Measurements from ENCODE around the gene ROBO4. TPM values are rescaled to one million over a fixed set of nuclear protein-coding genes. Genes with fewer than 3 reads are reported as not detected.
A peak's percentile ranks its signal among the peaks of the same experiment; 100 is the strongest.

ROBO4 gene
- total RNA-seq, 1 donor from 2014 or later = 6.3 TPM

DNA sequence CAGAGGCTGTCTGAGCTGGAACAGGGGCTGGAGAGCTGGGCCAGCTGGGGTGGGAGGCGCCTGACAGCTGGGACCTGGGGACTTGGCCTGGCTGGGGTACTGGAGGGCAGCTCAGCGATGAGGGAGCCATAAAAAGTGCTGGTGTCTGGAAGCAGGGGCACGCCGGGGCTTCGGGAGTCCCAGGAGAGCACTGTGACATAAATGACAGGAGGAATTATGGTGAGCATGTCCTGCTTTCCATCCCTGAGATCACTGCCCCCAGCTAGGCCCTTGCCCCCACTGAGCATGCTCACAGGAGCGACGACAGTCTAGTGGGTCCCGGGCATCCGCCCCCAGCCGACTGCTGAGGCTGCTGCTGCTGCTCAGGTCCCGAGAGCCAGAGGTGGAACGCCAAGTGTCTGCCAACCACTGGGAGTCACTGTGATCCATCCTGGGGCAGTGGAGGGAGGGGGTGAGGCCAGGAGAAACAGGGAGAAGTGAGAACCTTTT is 6.2 kb downstream of the ROBO4 start:
- Histone ChIP-seq H3K4me3 (ENCODE audit: low read depth, low read length) (no peak overlapping the region), H3K36me3 (ENCODE audit: control insufficient read depth, insufficient read depth, low read length) (no peaks in the 10 kb centered on the region), H3K27me3 (ENCODE audit: control insufficient read depth, insufficient read depth, low read length) (no peaks in the 10 kb centered on the region)
- TF ChIP-seq, protein P1, sequence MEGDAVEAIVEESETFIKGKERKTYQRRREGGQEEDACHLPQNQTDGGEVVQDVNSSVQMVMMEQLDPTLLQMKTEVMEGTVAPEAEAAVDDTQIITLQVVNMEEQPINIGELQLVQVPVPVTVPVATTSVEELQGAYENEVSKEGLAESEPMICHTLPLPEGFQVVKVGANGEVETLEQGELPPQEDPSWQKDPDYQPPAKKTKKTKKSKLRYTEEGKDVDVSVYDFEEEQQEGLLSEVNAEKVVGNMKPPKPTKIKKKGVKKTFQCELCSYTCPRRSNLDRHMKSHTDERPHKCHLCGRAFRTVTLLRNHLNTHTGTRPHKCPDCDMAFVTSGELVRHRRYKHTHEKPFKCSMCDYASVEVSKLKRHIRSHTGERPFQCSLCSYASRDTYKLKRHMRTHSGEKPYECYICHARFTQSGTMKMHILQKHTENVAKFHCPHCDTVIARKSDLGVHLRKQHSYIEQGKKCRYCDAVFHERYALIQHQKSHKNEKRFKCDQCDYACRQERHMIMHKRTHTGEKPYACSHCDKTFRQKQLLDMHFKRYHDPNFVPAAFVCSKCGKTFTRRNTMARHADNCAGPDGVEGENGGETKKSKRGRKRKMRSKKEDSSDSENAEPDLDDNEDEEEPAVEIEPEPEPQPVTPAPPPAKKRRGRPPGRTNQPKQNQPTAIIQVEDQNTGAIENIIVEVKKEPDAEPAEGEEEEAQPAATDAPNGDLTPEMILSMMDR (IDR thresholded peaks at IDR 0.05; ENCODE audit: insufficient read depth, low read length, poor library complexity, severe bottlenecking) = peak; percentile 2
- DNase-seq (ENCODE audit: low read depth) = no peak

DNA sequence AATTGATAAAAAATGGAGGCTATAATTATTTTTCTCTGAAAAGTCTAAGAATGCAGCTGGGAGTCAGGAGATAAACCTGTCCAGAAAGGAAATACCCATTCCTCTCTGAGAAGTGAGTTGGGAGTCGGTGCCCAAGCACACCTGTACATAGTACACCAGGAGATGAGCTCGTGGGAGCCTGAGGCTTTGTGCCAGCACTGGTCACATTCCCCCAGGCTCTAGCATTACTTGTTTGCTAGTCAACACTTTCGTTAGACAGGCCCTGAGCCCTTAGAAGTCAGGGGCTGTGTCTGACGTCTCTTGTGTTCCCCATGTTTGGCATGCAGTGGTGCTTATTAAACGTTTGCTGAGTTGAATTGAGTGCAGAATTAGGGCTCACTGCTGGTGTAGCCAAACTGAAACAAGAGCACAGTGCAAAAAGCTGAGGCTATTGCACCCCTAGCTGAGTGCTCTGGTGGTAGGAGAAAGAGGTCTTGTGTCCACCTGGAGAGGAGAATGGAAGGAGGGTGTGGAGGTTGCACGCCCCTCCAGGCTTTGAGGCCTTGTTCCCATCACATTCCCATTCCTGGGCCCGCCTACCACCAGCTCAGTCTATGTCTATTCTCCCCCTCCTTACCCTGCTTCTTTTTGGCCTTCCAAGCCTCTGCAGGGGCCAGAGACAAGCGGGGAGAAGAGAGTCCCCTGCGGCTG is 6.8 kb downstream of the ROBO4 start:
- DNase-seq (ENCODE audit: low read depth) = no peak
- H3K27me3 ChIP-seq (ENCODE audit: control insufficient read depth, insufficient read depth, low read length) = no peaks in the 10 kb centered on the region
- TF ChIP-seq, protein P1 (IDR thresholded peaks at IDR 0.05; ENCODE audit: insufficient read depth, low read length, poor library complexity, severe bottlenecking) = no peak
- no peak overlapping the region for H3K4me3 ChIP-seq (ENCODE audit: low read depth, low read length)
- H3K36me3 ChIP-seq (ENCODE audit: control insufficient read depth, insufficient read depth, low read length) = no peaks in the 10 kb centered on the region

DNA sequence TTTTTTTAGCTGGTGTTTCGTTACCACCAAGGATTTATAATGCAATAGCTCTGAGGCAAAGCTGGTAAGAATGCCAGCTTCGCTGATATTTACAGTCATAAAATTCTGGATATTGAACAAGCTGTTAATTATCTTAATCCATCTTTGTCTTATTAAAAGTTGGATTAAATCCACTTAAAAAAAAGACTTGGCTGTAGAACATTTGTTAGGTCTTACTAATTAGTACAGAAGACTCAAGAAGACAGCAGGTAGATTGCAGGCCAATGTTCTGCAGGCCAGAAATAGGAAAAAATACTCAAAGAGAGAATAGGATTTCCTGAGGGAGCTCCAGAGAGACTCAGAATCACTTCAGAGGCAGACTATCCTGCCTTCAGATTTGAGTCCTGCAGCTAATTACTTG is 7.5 kb downstream of the ROBO4 start:
- H3K27me3 ChIP-seq (ENCODE audit: control insufficient read depth, insufficient read depth, low read length) = no peaks in the 10 kb centered on the region
- TF ChIP-seq, protein P1 (IDR thresholded peaks at IDR 0.05; ENCODE audit: insufficient read depth, low read length, poor library complexity, severe bottlenecking) = no peak
- no peak overlapping the region for H3K4me3 ChIP-seq (ENCODE audit: low read depth, low read length)
- no peak for DNase-seq (ENCODE audit: low read depth)
- H3K36me3 ChIP-seq (ENCODE audit: control insufficient read depth, insufficient read depth, low read length) = no peaks in the 10 kb centered on the region

DNA sequence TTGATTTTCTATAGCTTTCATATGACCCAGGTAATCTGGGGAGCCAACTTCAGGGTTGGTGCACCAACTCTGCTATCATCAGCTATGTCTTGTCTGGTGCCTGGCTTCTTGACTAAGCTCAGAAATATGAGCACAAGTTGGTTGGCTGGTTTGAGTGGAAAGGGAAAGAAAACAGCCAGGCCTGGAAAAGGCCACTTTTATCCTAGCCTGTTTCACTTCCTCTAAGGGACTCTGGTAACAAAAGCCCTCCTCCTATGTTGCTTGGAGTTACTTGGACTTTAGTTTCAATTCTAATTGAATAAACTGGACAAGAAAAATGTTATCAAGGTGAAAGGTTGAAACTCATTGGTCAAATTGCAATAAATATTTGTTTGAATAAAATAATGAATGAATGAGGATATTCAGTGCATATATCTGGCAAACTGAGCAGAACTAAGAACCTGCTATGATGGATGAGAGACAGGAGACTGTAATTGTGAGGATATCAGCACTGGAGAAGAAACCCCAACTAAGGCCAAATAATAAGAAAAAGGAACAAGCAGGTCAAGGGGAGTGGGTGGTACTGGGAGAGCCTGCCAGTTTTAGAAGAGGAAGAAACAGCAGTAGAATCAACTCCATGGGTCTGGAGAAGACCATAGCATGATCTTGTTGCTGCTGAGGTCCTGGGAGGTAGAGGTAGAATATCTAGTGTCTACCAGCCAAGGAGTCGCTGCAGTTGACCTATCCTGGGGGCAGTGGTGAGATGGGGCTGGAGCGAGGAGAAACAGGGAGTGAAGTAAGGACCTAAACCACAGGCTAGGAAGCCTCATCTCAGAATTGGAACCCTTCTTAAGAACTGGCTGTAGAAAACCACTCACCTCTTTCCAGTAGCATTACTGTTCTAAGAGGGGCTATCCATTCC is 8.2 kb downstream of the ROBO4 start:
- no peaks in the 10 kb centered on the region for H3K36me3 ChIP-seq (ENCODE audit: control insufficient read depth, insufficient read depth, low read length)
- TF ChIP-seq, protein P1 (IDR thresholded peaks at IDR 0.05; ENCODE audit: insufficient read depth, low read length, poor library complexity, severe bottlenecking) = no peak

DNA sequence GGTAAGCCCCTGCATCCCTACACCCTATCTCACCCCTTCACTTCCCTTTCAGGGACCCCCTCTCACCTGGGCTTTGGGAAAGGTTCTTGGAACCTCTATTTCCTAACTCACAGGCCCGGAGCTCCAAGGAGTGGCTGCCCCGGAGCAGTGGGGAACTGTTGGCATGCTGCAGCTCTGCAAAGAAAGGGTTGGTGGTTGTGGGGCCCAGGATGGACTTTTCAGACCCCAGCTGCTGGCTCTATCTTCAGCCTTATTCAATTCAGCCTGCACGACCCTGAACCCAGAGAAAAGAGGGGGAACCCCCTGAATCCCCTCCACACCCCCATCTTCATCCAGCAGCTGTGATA is 10.0 kb downstream of the ROBO4 start:
- no peaks in the 10 kb centered on the region for H3K36me3 ChIP-seq (ENCODE audit: control insufficient read depth, insufficient read depth, low read length)
- no peaks in the 10 kb centered on the region for H3K27me3 ChIP-seq (ENCODE audit: control insufficient read depth, insufficient read depth, low read length)
- no peak overlapping the region for H3K4me3 ChIP-seq (ENCODE audit: low read depth, low read length)
- no peak for DNase-seq (ENCODE audit: low read depth)
- TF ChIP-seq, protein P1 (IDR thresholded peaks at IDR 0.05; ENCODE audit: insufficient read depth, low read length, poor library complexity, severe bottlenecking) = no peak

More for the DNA sequence above, 8.2 kb downstream of the ROBO4 start:
- no peak for DNase-seq (ENCODE audit: low read depth)
- Histone ChIP-seq H3K27me3 (ENCODE audit: control insufficient read depth, insufficient read depth, low read length) (no peaks in the 10 kb centered on the region), H3K4me3 (ENCODE audit: low read depth, low read length) (no peak overlapping the region)
